OCI-LY7 (cell line): ENCODE data around the gene RBBP8NL.

ENCODE experiments used
- CTCF ChIP-seq: fragments of 200-600 bp; sonication (generic); conservative IDR thresholded peaks from 2 replicates; pipeline ENCODE4 v1.5.1; 2014; ENCODE audit warnings: mild to moderate bottlenecking, antibody characterized with exemption, low read length, moderate library complexity, mixed read lengths
- EZH2phosphoT487 ChIP-seq: fragments of 200-600 bp; sonication (generic); IDR thresholded peaks from 2 replicates; pipeline ENCODE4 v1.6.1; 2018; ENCODE audit warnings: low read depth, borderline replicate concordance, mild to moderate bottlenecking, mixed run types, antibody characterized with exemption, low read length, moderate library complexity, mixed read lengths

DNA sequence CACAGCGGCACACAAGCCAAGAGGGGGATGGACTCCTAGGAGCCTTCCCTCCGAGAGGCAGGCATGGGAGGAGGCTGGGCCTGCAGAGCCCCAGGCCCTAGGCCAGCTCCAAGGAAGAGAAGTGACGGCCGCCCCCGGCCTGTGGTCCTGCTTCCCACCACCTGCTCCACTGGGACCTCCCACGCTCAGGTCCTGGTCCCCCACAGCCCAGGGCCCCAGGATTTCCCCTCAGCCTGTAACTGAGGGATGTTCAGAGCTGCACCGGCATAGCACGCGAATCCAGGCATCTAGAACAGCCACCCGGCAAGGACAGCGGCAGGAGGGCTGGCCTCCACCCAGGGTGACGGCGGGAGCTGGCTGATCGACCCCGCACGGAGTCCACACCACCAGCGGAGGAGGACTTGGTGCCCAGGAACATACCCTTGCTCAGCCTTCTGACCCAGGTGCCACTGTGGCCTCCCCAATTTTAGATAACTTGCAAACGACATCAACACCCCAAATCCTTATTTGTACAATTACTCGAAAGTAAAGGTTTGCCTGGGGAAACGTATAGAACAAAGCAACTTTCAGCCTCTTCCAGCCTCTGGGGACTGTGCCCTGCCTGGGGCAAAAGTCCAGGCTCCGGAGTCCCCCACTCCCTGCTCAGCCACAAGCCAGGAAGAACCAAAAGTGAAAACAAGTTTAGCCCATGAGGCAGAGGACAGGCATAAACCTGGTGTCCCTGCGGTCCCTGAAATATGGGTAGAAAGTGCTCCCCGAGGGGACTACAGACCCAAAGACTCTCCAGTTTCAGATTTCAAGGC is 45.0 kb upstream of the RBBP8NL start:
- TF ChIP-seq CTCF: no peak
- TF ChIP-seq EZH2phosphoT487: no peak
